Activated CD4-positive, alpha-beta T cell treated with anti-CD3 and anti-CD28 coated beads, Interleukin-2, amount 50 U/mL, for 48 hours (primary cell): ENCODE data around the gene ACYP2.

Experiments used
- DNase-seq, 2 experiments: peaks; one replicate each; pipeline ENCODE4 v3.0.0-alpha.2; 2020

ACYP2 gene

GRCh38 chr2:54164106-54164505, 48.7 kb downstream of the ACYP2 start:
- no peak for DNase-seq

DNA sequence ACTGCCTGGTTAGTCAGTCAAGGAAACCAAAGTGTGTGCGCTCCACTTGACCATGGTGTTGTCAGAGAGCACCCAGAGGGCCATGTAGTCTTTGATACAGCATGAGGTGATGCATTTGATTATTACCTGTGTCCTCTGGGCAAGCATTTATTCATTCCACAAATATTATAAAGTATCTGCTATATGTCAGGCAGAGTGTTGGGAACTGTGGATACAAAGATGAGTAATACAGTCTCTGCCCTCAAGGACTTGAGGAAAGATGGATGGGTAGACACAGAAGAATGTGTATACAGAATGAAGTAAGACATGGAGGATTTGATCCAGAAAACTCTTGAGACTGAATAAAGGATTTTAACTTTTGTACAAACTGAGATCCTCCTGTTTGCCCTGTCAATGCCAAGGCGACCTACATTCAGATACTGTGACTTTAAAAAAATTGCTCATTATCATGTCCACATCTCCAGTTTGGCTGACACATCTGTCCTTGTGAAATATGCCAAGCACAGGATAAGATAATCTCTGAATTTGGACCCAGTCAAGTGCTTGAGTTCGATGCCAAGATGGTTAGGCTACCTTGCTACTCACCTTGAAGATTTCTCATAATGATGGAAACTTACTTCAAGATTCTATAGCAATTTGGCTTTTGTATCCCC, 50.8 kb downstream of the ACYP2 start:
- DNase-seq = no peak

GRCh38 chr2:54176577-54176976, 61.2 kb downstream of the ACYP2 start:
- peak in 1 of 2 experiments; percentile 10 for DNase-seq

GRCh38 chr2:54183281-54183680, 67.9 kb downstream of the ACYP2 start:
- no peak for DNase-seq

DNA sequence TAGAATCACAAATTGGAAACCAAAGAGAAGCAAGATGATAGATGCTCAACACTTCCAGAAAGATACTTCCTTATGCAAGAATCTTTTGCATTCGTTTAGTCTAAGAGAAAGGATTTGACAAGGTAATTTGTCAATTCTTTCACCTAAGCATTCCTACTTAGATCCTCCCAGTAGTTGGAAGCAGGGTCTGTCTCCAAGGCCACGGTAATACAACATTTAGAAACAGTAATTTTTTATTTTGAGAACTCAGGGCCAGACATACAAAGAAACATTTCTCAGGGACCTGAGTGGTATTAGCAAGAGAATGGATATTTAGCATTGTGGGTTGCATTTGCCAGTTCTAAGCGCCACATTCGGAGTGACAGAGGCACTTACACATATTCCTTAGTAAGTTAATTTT, 68.6 kb downstream of the ACYP2 start:
- DNase-seq = no peak

GRCh38 chr2:54185105-54185504, 69.7 kb downstream of the ACYP2 start:
- DNase-seq = no peak

DNA sequence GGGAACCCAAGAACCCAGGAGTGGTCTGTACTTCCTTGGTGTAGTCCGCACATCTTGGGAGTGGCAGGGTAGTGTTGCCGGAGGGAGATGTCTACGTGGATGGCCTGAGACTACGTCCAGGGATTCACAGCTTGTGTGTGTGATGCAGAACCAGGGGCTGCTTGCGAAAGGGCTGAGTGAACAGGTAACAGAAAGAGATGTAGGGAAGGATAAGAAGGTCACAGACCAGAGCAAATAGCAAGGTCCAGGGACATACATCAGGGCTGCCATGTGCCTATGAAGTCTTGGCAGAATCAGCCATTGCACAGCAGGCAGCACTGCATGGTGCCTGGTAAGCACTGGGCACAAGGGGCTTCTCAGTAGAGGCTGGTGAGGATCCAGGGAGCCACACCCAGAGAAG, 71.9 kb downstream of the ACYP2 start:
- DNase-seq = no peak

DNA sequence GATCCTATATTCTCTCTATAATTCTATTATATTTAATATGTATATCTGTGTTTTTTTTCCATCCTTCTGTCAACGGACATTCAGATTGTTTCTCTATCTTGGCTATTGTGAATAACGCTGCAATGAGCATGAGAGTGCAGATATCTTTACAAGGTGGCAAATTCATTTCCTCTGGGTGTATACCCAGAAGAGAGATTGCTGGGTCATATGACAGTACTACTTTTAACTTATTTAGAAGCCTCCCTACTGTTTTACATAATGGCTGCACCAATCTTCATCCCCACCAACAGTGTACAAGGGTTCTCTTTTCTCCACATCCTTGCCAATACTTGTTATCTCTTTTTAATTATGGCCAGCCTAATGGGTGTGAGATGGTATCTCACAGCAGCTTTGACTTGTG, 74.1 kb downstream of the ACYP2 start:
- no peak for DNase-seq

DNA sequence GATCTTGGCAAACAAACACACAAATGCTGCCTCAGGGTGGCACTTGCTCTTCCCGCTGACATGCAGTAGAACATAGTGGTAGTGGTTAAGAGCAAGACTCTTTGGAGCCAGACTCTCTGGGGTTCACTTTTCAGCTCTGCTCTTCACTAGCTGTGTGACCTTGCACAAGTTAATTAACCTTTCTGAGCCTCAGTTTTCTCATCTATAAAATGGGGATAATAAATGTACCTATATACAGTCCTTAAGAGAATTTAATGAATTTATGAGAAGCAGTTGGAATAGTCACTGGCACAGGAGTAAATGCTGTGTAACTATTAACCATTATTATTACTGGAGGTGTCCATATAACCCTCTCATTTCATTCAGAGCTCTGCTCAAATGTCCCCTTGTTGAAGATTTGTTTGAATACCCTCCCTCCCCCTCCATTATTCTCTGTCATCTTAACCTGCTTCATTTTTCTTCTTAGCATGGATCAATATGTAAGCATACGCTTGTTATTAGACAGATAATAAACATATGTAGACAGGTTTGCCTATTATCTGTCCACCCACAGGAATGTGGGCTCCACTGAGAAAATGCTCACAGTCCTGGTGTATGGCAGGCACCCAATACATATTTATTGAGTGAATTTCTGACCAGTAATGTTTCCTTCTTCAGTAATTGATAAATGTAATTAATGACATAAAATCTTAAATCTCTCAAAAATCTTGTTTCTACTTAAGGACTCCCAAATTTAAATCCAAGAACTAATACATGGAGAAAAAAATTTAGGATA, 76.1 kb downstream of the ACYP2 start:
- DNase-seq = no peak

DNA sequence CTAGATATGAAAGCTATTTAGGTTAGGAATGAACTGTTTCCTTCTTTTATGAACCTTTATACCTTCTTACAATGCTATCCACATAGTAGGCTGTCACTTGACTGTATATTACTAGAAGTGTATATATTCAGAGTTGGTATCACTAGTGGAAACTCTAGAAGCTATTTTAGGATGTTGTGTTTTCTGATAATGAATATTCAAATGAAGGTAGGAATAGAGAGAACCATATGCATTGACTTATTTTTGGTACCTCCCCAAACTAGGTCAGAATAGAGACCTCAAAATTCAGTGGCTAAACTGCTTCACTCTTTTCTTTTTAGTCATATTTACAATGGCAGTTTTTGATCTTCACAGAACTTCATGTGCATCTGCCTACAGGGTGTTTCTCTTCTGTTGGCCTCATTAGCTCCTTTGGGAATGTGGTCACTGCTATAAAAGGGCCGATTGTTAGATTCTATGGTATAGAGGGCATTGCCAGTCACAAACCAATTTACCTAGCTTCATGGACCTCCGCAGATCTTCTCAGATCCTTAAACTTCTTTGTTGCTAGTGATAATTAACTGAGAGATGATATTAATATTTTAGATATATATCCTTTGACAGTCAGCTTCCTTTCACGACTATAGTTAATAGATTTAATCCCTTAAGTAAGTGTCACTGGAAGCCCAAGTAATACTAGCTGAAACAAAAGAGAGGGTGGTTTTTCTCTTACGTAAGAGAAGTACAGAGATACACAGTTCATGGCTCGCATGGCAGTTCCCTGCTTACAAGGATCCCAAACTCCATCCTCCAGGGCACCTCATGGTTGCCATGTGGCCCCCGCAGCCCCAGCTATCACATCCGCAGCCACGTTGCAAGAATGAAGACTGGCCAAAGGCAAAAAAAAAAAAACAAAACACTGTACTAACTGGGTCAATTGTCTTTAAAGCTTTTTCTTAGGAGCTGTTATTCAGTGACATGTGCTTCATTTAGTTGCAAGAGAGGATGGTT, 79.6 kb downstream of the ACYP2 start:
- DNase-seq = no peak

- no peak for DNase-seq
These were observed 81.2 kb downstream of the ACYP2 start for GRCh38 chr2:54196646-54197045.

DNA sequence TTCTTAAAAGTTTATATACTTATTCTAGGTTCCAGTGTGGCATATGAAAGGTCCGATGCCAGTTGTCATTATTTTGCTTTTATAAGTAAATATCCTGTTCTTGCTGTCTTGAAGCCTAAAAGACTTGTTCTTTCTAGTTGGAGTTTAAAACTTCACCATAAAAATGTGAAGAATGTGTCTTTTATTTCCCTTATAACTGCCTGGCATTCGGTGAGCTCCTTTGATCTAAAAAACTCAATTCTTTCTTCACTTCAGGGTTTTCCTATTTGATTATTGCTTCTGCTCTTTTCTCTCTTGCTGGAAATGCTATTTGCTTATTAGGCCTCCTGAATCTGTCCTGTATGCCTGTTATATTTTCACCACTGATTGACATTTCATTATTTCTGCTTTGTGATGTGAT, 89.1 kb downstream of the ACYP2 start:
- no peak for DNase-seq

DNA sequence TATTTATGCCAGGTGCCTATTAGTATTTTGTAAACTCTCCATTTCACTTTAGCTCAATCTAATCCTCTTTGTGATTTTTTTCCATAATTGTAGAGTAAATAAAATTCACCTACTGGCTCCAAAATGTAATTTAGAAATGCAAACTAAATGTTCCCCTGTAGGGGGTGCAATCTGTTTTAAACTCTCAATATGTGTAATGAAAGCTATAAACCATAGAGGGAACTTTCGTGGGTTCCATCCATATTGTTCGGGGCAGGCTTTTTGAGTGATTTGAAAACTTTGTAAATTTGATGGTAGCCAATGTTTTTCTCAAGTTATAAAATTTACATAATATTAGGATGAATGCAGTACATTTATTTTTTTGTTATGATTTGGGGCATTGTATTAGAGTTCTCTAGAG, 91.2 kb downstream of the ACYP2 start:
- no peak for DNase-seq

DNA sequence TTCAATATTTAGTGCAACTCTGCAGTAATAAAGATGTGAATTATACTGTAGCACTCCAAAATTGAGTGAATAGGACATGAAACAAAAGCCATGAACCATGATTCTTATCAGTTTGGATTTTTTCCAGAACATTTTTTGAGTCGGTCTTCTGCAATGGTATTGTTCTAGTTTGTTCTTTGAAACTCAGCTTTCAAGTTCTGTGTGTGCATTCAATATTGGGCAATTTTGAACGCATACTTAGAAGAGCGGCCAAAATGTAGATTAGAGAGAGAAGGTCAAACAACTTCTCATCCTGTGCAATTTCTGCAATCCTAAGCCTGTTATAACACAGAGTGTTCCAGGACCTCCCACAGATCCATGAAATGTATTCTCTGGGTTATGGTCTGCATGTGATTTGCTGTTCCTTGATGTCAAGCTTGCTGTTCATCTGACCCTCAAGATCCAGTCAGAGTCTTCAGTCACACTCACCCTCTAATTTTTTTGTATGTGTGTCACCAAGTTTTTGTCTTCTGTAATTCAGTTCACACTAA, 92.3 kb downstream of the ACYP2 start:
- DNase-seq = no peak

DNA sequence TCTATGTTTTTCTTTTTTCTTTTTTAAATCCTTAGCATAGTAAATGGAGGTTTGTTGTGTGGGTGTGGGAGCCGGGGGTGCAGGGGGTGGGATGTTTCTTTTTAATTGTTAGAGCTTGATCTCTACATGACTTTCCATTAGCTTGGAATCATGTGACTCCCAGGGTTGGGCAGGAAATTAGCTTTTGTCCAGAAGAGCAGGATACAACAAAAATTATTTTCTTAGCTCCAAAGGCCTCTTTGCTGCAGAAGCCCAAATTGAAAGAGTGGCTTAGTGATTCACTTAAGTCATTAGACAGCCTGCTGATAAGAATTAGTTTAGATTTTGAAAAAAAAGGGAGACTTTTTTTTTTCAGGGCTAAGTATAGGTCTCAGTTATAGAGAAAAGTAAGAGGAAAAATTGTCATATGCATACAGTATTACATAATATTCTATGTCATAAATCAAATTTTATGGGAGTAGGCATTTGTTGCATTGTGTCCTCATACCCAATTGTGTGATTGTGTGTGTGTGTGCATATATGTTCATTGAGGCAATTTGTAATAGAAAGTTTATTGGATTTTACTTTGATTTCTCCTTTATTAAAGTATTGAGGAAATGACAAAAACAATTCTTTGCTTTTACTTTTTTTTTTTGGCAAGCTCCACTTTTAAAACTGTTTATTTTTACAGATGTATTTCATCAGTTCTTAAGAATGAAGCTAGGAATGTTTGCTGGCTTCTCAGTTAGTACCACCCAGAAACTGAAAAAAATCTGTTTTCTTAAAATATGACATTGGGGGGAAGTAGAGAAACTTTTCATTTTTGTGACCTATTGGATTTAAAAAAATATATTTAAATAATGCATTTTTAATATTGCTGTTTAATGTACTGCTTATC, 93.2 kb downstream of the ACYP2 start:
- DNase-seq = no peak

DNA sequence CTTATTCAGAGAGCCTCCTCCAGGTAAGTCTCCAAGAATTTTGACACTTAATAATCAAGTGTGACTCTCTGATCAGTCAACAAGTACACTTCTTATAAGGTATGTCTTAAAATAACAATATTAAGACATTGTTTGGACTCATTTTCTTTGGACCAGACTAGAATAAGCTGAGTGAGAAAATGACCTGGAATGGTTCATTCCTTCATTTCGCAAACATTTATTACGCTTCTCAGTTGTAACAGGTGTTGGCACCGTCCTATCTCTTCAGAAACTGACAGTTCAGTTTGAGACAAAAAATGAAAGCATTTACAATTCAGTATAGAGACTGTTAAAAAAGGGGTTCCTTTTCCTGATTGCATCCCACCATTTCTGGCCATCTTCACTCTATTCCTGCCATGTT, 94.0 kb downstream of the ACYP2 start:
- DNase-seq = no peak

DNA sequence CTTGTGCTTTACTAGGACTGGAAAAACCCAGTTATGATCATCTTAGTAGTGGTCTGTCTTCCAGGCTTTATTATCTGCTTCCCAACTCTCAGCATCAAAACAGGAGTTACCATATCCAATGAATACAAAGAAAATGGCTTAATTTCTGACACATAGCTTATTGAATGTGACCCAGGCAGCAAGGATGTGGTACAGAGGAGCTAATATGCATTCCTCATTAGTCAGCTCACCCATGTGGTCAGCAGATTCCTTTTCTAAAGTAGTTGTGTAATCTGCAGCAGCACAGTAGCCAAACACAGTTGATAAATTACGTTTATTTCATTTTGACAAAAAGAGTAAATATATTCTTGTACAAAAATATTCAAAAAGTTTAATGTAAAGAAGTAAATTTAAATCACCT, 97.0 kb downstream of the ACYP2 start:
- DNase-seq = no peak

- DNase-seq = no peak
These were observed 97.7 kb downstream of the ACYP2 start for GRCh38 chr2:54213082-54213481.

- no peak for DNase-seq
These were observed 109.6 kb downstream of the ACYP2 start for GRCh38 chr2:54224997-54225396.

DNA sequence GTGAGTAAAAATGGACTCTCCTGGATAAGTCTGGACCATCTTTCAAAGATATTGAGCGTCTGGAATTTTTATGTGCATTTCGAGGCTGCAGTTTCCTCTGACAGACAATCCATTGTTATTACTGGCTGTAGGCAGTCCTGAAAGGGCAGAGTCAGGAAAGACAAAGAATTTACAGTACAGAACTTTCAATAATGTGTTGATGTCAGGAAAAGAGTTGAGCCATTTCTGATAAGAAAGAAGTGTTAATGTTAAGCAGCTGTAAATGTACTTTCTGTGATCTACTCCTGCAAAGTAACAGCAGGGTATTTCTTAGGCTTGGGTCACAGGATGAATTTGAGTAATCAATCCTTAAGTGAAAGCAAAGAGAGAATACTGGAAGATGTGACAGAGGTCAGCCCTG, 110.8 kb downstream of the ACYP2 start:
- no peak for DNase-seq

GRCh38 chr2:54227798-54228197, 112.4 kb downstream of the ACYP2 start:
- no peak for DNase-seq

- no peak for DNase-seq
These were observed 113.5 kb downstream of the ACYP2 start for GRCh38 chr2:54228945-54229344.
